HepG2 (cell line): ENCODE measurements around the gene SIDT1.

Source experiments
- E2F1 ChIP-seq: sonication (generic); formaldehyde crosslinking; IDR thresholded peaks from 2 replicates; pipeline ENCODE4 v1.5.0; 2020; ENCODE audit warnings: missing genetic modification reagents
- MEIS1 ChIP-seq: sonication (generic); formaldehyde crosslinking; IDR thresholded peaks from 2 replicates; pipeline ENCODE4 v1.9.0; 2021; ENCODE audit warnings: mild to moderate bottlenecking, missing genetic modification reagents, moderate library complexity, borderline replicate concordance
- ONECUT2 ChIP-seq: sonication (generic); formaldehyde crosslinking; IDR thresholded peaks from 2 replicates; pipeline ENCODE4 v1.4.0; 2020; ENCODE audit warnings: missing genetic modification reagents
- PRDM15 ChIP-seq: sonication (generic); formaldehyde crosslinking; IDR thresholded peaks from 2 replicates; pipeline ENCODE4 v1.4.0; 2020; ENCODE audit warnings: missing genetic modification reagents
- RBAK ChIP-seq: sonication (generic); formaldehyde crosslinking; IDR thresholded peaks from 2 replicates; pipeline ENCODE4 v1.5.1; 2020; ENCODE audit warnings: mild to moderate bottlenecking, missing genetic modification reagents
- SMAD3 ChIP-seq: sonication (generic); formaldehyde crosslinking; IDR thresholded peaks from 2 replicates; pipeline ENCODE4 v1.4.0; 2020; ENCODE audit warnings: missing genetic modification reagents
- TAF1 ChIP-seq: sonication (generic); formaldehyde crosslinking; IDR thresholded peaks from 2 replicates; pipeline ENCODE4 v1.4.0; 2020; ENCODE audit warnings: missing genetic modification reagents
- TF ChIP-seq, protein P1 (sequence below), 2 experiments: IDR thresholded peaks; 2 replicates each; pipeline ENCODE4 v1.6.1; 2011 to 2012; ENCODE audit warnings: low read length in 2 of 2, borderline replicate concordance in 1 of 2, low read depth in 1 of 2, mild to moderate bottlenecking in 1 of 2, moderate library complexity in 1 of 2
- TF ChIP-seq, protein P2 (sequence below): sonication (generic); formaldehyde crosslinking; IDR thresholded peaks from 2 replicates; pipeline ENCODE4 v1.5.0; 2020; ENCODE audit warnings: mild to moderate bottlenecking, missing genetic modification reagents, moderate library complexity
- TF ChIP-seq, protein P3 (sequence below): sonication (generic); formaldehyde crosslinking; IDR thresholded peaks from 2 replicates; pipeline ENCODE4 v1.9.0; 2021; ENCODE audit warnings: missing genetic modification reagents, borderline replicate concordance

DNA sequence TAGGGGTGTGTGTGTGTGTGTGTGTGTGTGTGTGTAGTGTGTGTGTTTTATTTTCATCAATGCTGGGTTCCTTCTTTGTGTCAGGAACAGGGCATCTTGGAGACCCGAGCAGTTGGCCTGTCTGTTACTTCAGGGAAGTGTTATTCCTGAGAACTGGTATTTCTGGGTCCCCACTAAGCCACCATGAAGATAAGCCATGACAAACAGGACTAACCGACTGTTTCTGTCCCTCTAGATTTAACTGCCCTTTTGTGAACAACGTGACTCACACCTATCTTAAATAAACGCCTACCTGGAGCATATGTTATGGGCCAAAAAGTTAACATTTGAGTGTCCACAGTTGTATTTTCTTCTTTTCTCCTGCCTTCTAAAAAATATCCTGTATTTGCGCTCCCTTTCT lies 19.5 kb downstream of the SIDT1 start:
- TF ChIP-seq TAF1, result no peak
- TF ChIP-seq PRDM15 (CRISPR knock-in tag), result no peak
- no peak for TF ChIP-seq ONECUT2
- TF ChIP-seq MEIS1 (CRISPR knock-in tag), result no peak
- TF ChIP-seq SMAD3 (CRISPR knock-in tag), result no peak
- TF ChIP-seq, protein P1, sequence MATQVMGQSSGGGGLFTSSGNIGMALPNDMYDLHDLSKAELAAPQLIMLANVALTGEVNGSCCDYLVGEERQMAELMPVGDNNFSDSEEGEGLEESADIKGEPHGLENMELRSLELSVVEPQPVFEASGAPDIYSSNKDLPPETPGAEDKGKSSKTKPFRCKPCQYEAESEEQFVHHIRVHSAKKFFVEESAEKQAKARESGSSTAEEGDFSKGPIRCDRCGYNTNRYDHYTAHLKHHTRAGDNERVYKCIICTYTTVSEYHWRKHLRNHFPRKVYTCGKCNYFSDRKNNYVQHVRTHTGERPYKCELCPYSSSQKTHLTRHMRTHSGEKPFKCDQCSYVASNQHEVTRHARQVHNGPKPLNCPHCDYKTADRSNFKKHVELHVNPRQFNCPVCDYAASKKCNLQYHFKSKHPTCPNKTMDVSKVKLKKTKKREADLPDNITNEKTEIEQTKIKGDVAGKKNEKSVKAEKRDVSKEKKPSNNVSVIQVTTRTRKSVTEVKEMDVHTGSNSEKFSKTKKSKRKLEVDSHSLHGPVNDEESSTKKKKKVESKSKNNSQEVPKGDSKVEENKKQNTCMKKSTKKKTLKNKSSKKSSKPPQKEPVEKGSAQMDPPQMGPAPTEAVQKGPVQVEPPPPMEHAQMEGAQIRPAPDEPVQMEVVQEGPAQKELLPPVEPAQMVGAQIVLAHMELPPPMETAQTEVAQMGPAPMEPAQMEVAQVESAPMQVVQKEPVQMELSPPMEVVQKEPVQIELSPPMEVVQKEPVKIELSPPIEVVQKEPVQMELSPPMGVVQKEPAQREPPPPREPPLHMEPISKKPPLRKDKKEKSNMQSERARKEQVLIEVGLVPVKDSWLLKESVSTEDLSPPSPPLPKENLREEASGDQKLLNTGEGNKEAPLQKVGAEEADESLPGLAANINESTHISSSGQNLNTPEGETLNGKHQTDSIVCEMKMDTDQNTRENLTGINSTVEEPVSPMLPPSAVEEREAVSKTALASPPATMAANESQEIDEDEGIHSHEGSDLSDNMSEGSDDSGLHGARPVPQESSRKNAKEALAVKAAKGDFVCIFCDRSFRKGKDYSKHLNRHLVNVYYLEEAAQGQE (IDR thresholded peaks at IDR 0.05; ENCODE audit: borderline replicate concordance in 1 of 2, low read depth in 1 of 2, low read length in 2 of 2), result no peak
- TF ChIP-seq, protein P2, sequence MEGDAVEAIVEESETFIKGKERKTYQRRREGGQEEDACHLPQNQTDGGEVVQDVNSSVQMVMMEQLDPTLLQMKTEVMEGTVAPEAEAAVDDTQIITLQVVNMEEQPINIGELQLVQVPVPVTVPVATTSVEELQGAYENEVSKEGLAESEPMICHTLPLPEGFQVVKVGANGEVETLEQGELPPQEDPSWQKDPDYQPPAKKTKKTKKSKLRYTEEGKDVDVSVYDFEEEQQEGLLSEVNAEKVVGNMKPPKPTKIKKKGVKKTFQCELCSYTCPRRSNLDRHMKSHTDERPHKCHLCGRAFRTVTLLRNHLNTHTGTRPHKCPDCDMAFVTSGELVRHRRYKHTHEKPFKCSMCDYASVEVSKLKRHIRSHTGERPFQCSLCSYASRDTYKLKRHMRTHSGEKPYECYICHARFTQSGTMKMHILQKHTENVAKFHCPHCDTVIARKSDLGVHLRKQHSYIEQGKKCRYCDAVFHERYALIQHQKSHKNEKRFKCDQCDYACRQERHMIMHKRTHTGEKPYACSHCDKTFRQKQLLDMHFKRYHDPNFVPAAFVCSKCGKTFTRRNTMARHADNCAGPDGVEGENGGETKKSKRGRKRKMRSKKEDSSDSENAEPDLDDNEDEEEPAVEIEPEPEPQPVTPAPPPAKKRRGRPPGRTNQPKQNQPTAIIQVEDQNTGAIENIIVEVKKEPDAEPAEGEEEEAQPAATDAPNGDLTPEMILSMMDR (CRISPR knock-in tag), result no peak
- TF ChIP-seq, protein P3, sequence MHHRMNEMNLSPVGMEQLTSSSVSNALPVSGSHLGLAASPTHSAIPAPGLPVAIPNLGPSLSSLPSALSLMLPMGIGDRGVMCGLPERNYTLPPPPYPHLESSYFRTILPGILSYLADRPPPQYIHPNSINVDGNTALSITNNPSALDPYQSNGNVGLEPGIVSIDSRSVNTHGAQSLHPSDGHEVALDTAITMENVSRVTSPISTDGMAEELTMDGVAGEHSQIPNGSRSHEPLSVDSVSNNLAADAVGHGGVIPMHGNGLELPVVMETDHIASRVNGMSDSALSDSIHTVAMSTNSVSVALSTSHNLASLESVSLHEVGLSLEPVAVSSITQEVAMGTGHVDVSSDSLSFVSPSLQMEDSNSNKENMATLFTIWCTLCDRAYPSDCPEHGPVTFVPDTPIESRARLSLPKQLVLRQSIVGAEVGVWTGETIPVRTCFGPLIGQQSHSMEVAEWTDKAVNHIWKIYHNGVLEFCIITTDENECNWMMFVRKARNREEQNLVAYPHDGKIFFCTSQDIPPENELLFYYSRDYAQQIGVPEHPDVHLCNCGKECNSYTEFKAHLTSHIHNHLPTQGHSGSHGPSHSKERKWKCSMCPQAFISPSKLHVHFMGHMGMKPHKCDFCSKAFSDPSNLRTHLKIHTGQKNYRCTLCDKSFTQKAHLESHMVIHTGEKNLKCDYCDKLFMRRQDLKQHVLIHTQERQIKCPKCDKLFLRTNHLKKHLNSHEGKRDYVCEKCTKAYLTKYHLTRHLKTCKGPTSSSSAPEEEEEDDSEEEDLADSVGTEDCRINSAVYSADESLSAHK, result no peak
- TF ChIP-seq RBAK (CRISPR knock-in tag), result no peak
- no peak for TF ChIP-seq E2F1
